Caki2 (cell line): ENCODE results near the gene SDK1. TPM values are rescaled to one million over a fixed set of nuclear protein-coding genes. Genes with fewer than 3 reads are reported as not detected.

ENCODE experiments used
- DNase-seq: peaks from one replicate; pipeline ENCODE4 v3.0.0-alpha.2; 2015; ENCODE audit warnings: low read depth
- in situ Hi-C: cut with HindIII; loops from 2 replicates; pipeline ENCODE4 v1.10.0; 2016; ENCODE audit warnings: low sequenced_read_pairs, low pct_unique_long_range_greater_than_20kb, mixed read lengths
- total RNA-seq: library from RNA; depleted of rRNA; stranded (reverse); fragments of >200 nt; shearing (Covaris generic); gene quantifications from 2 replicates; pipeline ENCODE4 v1.2.3, GENCODE V29; 2014; ENCODE audit warnings: low replicate concordance

SDK1 gene
- total RNA-seq, 1 experiment from 2014 or later: 9.1 TPM

DNA sequence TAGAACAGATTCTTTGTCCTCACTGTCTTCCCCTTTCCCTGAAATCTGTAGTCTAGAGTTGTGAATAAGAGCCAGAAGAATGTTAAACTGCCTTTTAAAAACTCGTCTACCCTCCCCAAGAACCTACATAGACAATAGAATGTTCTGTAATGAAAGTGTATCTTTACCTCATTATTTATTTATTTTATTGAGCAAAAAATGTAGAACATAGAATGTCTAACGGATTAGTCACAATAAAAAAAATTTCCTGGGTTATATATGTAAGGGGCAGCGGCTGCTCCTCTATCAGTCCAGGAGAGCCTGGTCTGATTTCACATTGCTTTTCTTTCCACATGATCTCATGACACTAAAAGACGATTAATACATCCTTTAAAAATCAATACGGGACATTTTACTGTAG, 135.7 kb downstream of the SDK1 start:
- in situ Hi-C loops: no loop called here

DNA sequence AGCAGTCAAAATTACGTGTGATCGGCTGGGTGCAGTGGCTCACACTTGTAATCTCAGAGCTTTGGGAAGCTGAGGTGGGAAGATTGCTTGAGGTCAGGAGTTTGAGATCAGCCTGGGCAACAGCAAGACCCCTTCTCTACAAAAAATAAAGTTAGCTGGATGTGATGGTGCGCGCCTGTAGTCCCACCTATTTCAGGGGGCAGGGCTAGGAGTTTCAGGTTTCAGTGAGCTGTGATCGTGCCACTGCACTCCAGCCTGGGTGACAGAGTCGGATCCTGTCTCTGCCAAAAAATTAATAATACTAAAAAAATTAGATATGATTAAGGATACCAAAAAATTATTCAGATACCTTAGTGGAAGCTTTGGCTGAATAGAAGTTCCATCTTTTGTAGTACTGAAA, 136.4 kb downstream of the SDK1 start:
- in situ Hi-C loops: no loop called here
- no peak for DNase-seq

More for the DNA sequence above, 135.7 kb downstream of the SDK1 start:
- DNase-seq: peak; percentile 51

DNA sequence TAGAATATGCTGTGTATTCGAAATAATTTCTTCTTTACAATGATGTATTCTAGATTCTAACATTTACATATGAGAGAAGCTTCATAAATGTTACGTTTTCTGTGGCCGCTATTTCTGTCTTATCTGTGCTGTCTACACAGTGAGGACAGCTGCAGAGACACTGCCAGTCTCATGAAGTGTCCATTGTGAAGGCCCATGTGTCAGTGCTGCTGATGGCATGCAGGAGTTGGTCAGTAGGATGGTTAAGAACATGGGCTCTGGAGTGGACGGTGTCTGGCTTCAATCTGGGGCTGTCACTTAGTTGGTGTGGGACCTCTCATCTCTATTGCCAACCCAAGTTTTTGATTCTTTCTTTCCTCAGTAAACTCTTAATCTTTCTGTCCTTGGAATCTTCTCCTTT, 137.3 kb downstream of the SDK1 start:
- in situ Hi-C loops: no loop called here
- no peak for DNase-seq

DNA sequence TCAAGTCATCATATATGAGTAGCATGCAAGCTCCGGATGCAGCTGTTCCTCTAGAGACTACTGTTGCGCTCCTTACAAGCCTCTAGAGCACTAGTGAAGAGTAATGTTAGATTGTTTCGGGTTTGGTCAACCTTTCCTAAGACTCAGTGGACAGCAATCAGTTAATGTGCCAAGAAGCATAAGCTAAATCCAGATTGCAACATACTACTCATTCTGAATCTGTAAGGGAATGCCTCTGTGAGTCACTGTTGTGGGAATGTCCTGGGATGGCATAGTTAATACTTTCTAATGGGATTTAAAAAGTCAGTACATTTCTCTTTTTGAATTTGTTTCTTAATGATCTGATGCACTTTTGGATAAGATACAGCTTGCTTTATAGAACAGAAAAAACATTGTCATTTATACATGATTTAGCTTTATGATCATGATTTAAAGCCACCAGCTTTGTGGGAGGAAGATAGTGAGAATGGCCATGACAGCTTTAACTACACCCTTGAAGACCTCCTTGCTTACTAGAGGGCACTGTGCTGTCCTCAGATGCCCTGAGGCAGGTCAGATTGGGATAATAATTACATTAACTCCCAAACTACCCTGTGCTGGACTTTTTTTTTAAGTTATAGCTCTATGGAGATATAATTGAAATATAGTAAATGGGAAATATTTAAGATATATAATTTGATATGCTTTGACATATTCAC, 138.4 kb downstream of the SDK1 start:
- peak; percentile 78 for DNase-seq
- in situ Hi-C loops: no loop called here

GRCh38 chr7:3440509-3440908, 139.5 kb downstream of the SDK1 start:
- DNase-seq: no peak
- in situ Hi-C loops: no loop called here

DNA sequence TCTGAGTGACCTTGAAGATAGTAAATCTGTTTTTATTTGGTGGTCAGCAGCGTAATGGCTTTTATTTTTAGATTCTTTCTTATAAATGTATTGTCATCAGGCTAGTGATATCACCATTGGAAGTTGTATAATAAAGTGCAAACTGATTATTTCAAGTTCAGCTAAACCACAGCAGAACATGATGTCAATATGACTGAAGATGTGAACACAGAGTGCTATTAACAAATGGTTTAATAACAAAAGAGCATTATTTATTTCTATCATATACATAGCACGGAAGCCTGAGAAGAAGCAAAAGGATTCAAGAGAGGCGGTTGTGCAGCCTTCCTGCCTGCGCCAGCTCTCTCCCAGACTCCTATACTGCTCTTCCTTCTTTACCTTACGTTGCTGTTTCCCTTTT, 142.7 kb downstream of the SDK1 start:
- DNase-seq: no peak
- in situ Hi-C loops: no loop called here

- in situ Hi-C loops: no loop called here
- no peak for DNase-seq
These were observed 145.7 kb downstream of the SDK1 start for GRCh38 chr7:3446786-3447185.

GRCh38 chr7:3451701-3452100, 150.6 kb downstream of the SDK1 start:
- in situ Hi-C loops: no loop called here
- DNase-seq: no peak

GRCh38 chr7:3453398-3453797, 152.3 kb downstream of the SDK1 start:
- no peak for DNase-seq
- in situ Hi-C loops: no loop called here

DNA sequence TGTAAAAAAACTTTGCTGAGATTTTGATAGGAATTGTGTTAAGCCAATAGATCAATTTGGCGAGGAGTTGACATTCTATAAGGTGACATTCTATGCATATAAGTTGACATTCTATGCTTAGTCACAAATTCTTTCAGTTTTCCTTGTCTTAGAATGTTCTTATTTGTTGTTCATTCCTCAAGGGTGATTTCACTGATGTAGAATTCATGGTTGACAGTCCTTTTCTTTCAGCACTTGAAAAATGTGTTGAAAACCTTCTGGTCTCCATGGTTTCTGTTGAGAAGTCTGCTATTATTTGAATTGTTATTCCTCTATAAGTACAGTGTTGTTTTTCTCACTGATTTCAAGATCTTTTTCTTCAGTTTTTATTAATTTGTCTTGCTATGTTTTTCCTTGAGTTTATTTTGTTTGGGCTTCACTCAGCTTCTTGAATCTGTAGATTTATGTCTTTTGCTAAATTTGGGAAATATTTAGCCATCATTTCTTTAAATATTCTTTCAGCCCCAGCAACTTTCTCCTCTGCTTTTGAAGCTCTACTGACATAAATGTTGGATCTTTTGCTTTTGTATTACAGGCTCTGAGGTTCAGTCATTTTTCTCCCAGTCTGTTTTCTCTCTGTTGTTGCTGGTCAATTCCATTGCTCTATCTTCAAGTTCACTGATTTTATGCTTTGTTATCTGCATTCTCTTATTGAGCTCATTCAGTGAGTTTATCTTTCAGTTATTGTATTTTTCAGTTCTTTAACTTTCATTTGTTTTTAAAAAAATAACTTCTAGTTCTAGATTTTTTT, 154.9 kb downstream of the SDK1 start:
- in situ Hi-C loops: no loop called here

DNA sequence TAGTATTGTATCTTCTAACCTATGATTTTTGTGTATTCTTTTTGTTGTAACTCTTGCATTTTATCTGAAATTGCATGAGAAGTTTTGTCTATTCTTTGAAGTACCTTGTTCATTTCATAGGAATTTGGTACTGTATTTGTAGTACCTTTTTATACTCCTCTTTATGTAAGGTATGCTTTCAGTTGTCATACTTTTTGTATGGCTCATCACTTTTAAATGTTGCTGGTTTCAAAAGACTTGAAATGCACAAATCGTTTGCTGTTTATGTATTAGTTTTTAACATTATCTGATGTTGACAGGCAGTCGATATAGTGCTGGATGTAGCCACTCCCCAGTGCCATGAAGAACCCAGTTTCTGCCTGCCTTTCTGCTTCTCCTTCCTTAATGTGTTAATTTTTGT, 158.1 kb downstream of the SDK1 start:
- DNase-seq: no peak
- in situ Hi-C loops: no loop called here

More for the DNA sequence above, 154.9 kb downstream of the SDK1 start:
- no peak for DNase-seq

- no peak for DNase-seq
- in situ Hi-C loops: no loop called here
These were observed 160.9 kb downstream of the SDK1 start for GRCh38 chr7:3461923-3462322.

GRCh38 chr7:3463696-3464095, 162.6 kb downstream of the SDK1 start:
- in situ Hi-C loops: no loop called here
- no peak for DNase-seq

GRCh38 chr7:3464900-3465622, 164.0 kb downstream of the SDK1 start:
- in situ Hi-C loops: no loop called here
- no peak for DNase-seq

DNA sequence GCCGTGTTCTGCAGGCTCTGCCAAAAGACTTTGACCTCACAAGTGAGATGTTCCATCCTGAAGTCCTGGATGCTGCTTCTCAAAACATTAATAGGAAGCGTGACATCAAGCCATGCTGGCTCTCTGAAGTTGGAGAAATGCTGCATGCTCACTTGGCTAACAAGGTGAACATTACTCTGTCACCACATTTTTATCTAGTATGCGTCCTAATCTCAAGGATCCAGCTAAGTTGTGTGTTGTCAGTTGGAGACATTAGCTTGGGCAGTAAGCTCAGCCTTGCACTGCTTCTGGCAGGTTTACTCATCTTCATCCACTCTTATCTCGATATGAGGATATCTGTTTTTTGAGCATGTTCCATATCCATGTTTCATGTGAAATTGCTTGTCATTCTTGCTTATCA, 165.2 kb downstream of the SDK1 start:
- no peak for DNase-seq
- in situ Hi-C loops: no loop called here

- in situ Hi-C loops: no loop called here
- no peak for DNase-seq
These were observed 168.6 kb downstream of the SDK1 start for GRCh38 chr7:3469641-3470040.

GRCh38 chr7:3480197-3480596, 179.1 kb downstream of the SDK1 start:
- in situ Hi-C loops: no loop called here
- no peak for DNase-seq

DNA sequence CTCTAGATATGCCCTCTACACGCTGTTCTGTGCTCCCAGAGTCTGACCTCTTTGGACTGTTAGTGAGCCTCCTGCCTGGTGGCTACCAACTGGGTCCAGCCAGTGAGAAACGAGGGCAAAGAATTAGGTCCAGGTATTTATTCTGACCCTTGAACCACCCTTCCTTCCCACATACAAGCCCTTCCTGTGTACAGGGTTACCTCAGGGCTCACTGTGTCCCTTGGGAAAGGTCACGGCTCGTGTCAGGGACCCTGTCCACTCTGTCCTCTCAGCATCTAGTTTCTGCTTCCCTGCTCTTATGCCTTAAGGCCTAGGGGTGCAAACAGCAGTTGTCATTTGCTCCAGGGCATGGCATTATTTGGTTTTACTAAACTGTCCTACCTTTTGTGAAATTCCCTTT, 180.4 kb downstream of the SDK1 start:
- in situ Hi-C loops: no loop called here
- no peak for DNase-seq
